ENCODE data around the gene RAD21L1.

GRCh38 chr20:1190847-1191246 is 35.0 kb upstream of the RAD21L1 start:
- TF ChIP-seq RAD21 (conservative IDR thresholded peaks at IDR 0.05) (no peak), CTCF (IDR thresholded peaks at IDR 0.05; ENCODE audit: poor library complexity, severe bottlenecking) (no peak), EZH2 (IDR thresholded peaks at IDR 0.05; ENCODE audit: borderline replicate concordance, insufficient read depth, low read length, poor library complexity, severe bottlenecking) (no peak)

Measured in neural cell (in vitro differentiated cells).